Lung (tissue), 12 donors: ENCODE data around the gene TKFC. TPM values are rescaled to one million over a fixed set of nuclear protein-coding genes. Genes with fewer than 3 reads are reported as not detected.

Source experiments
- ATAC-seq: fragments of 200-7000 bp; cut with Tn5 transposase; one replicate; pipeline ENCODE4 v1.9.1; 2020; ENCODE audit warnings: moderate number of reproducible peaks; ENCODE audit not compliant: insufficient read depth, low FRiP score
- DNase-seq, 3 donors: peaks; one replicate each; pipeline ENCODE4 v3.0.0-alpha.2; 2013 to 2017
- H3K27ac ChIP-seq, 2 donors: one replicate each; pipeline ENCODE4 v1.5.1; 2013; ENCODE audit warnings: mild to moderate bottlenecking in 2 of 2, moderate library complexity in 2 of 2, control low read depth in 1 of 2, inconsistent platforms in 1 of 2, low read depth in 1 of 2, low read length in 1 of 2
- H3K27me3 ChIP-seq, 3 donors: one replicate each; pipeline ENCODE4 v1.5.1; 2013; ENCODE audit warnings: low read length in 2 of 3; ENCODE audit not compliant: control insufficient read depth in 3 of 3, insufficient read depth in 3 of 3
- H3K36me3 ChIP-seq, 4 donors: one replicate each; pipeline ENCODE4 v1.5.1; 2013; ENCODE audit warnings: low read length in 4 of 4, mild to moderate bottlenecking in 1 of 4, moderate library complexity in 1 of 4; ENCODE audit not compliant: control insufficient read depth in 4 of 4, insufficient read depth in 4 of 4
- H3K4me1 ChIP-seq, 5 donors: one replicate each; pipeline ENCODE4 v1.5.1; 2013; ENCODE audit warnings: low read length in 5 of 5, mild to moderate bottlenecking in 2 of 5, moderate library complexity in 1 of 5; ENCODE audit not compliant: control insufficient read depth in 5 of 5, insufficient read depth in 5 of 5
- H3K4me3 ChIP-seq: one replicate; pipeline ENCODE4 v1.5.1; 2013; ENCODE audit warnings: mild to moderate bottlenecking, control low read depth, moderate library complexity
- H3K9ac ChIP-seq, 2 donors: one replicate each; pipeline ENCODE4 v1.5.1; 2013; ENCODE audit warnings: low read length in 2 of 2, control low read depth in 1 of 2; ENCODE audit not compliant: insufficient read depth in 1 of 2
- H3K9me3 ChIP-seq, 4 donors: one replicate each; pipeline ENCODE4 v1.5.1; 2013; ENCODE audit warnings: low read length in 3 of 4, mild to moderate bottlenecking in 1 of 4, moderate library complexity in 1 of 4; ENCODE audit not compliant: control insufficient read depth in 4 of 4, insufficient read depth in 3 of 4
- CTCF ChIP-seq: IDR thresholded peaks from 2 replicates; pipeline ENCODE4 v1.5.1; 2012; ENCODE audit warnings: mild to moderate bottlenecking; ENCODE audit errors: control extremely low read depth, extremely low read depth
- WGBS, 2 donors: extraction: QIAGEN DNeasy Blood & Tissue Kit; methylation state at CpG; one replicate each; pipeline ENCODE4 v1.1.7; 2013; 5-methylcytosine and 5-hydroxymethylcytosine counted together
- polyA plus RNA-seq, 2 donors: library from polyadenylated mRNA; stranded (reverse); fragments of 200-250 nt; gene quantifications; one replicate each; pipeline ENCODE4 v1.2.1, GENCODE V29; 2013
- total RNA-seq, 2 donors: library from RNA; depleted of rRNA in 1 of 2; stranded (reverse); fragments of >200 nt in 1 of 2; gene quantifications; one replicate each; pipeline ENCODE4 v1.2.1, GENCODE V29; 2014 to 2021
- donor health status: control.
- donor health status: control.
- donor health status: Bipolar disorder and iron deficiency.
- donor health status: healthy.
- donor health status: DM: yes; HTN: yes; CAD: no.

Gene TKFC
- total and polyA plus RNA-seq, 4 donors: 35.0 to 69.2 (median 39.8) TPM

- Histone ChIP-seq H3K4me3 (no peak overlapping the region), H3K4me1 (peaks cover 0 to 18% (median 4%) of the 10 kb centered on the region in 5 donors), H3K9ac (no peak overlapping the region), H3K27me3 (no peaks in the 10 kb centered on the region), H3K27ac (no peak overlapping the region), H3K36me3 (peaks cover 19 to 43% (median 34%) of the 10 kb centered on the region in 4 donors), H3K9me3 (peaks cover 0 to 2% (median 0%) of the 10 kb centered on the region in 4 donors)
- WGBS, 2 donors: 93 to 95% methylated on average over 5 of the region's 5 CpGs
- DNase-seq: no peak
- TF ChIP-seq CTCF: no peak
- no peak for ATAC-seq
These were observed 31.1 kb downstream of the TKFC start for GRCh38 chr11:61364012-61364675.

- ATAC-seq: no peak
- TF ChIP-seq CTCF: no peak
- Histone ChIP-seq H3K4me1 (peaks cover 0 to 26% (median 1%) of the 10 kb centered on the region in 5 donors), H3K9me3 (peaks cover 0 to 2% (median 0%) of the 10 kb centered on the region in 4 donors), H3K36me3 (peaks cover 19 to 43% (median 39%) of the 10 kb centered on the region in 4 donors), H3K27me3 (no peaks in the 10 kb centered on the region), H3K4me3 (no peak overlapping the region), H3K9ac (no peak overlapping the region), H3K27ac (no peak overlapping the region)
- no peak for DNase-seq
- WGBS, 2 donors: 91 to 92% methylated on average over 6 of the region's 6 CpGs
These were observed 34.4 kb downstream of the TKFC start for GRCh38 chr11:61367406-61367805.

- no peak for TF ChIP-seq CTCF
- 82 to 89% methylated on average over 7 of the region's 7 CpGs for WGBS, 2 donors
- H3K4me1 ChIP-seq: peaks cover 0 to 20% (median 0%) of the 10 kb centered on the region in 5 donors
- H3K4me3 ChIP-seq: no peak overlapping the region
- no peak overlapping the region for H3K27ac ChIP-seq
- no peak overlapping the region for H3K9ac ChIP-seq
- ATAC-seq (no peak), DNase-seq (no peak)
- H3K36me3 ChIP-seq: peaks cover 19 to 43% (median 39%) of the 10 kb centered on the region in 4 donors
- H3K27me3 ChIP-seq: no peaks in the 10 kb centered on the region
- peaks cover 0 to 2% (median 0%) of the 10 kb centered on the region in 4 donors for H3K9me3 ChIP-seq
These were observed 35.6 kb downstream of the TKFC start for GRCh38 chr11:61368646-61369045.
